ENCODE data around the gene UPK1B.

The UPK1B gene

DNA sequence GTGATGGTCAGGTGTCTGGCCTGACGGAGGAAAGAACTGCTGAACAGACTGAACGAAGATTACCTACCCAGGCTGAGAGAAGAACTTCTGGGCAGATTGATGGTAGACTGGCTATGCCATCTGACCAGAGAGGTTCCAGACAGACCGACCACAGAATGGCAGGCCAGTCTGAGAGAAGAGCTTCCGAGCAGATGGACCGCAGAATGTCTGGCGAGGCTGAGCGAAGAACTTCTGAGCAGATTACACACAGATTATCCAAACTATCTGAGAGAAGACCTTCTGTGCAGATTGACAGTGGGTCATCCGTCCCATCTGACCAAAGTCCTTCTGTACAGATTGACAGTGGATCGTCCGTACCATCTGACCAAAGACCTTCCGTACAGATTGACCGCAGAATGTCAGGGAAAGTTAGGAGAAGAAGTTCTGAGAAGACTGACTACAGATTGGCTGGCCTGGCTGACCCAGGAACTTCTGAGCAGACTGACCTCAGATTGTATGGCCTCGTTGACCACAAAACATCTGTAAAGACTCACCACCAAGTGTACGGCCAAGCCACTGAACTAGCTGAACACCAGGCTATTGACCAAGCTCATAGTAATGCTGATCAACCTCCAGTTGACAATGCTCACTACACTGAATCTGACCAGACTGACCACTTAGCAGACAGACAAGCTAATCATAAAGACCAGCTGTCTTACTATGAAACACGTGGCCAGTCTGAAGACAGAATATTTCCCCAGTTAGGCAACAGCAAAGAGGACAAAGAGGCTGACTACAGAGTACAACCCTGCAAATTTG lies 26.6 kb upstream of the UPK1B start:
- TF ChIP-seq CTCF (IDR thresholded peaks at IDR 0.05) (no peak), ZFX (IDR thresholded peaks at IDR 0.05; ENCODE audit: borderline replicate concordance) (no peak)

DNA sequence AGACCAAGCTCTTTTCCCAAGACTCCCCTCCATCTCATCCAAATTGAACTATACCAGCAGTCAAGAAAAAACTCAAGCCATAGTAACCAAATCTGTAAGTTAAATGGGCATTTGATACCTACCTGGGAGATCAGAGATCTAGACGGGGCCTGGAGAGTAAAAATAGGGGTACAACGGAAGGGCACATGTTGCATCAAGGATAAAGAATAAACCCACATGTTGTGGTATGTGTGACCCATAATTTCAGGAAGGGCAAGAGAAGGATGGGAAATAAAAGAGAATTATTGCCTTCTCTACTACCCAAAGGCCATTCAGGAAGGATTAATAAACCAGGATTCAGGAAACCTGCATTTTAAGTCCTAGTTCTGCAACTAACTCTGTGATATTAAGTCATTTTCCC lies 25.9 kb upstream of the UPK1B start:
- H3K27ac ChIP-seq, result no peak overlapping the region
- TF ChIP-seq CTCF (IDR thresholded peaks at IDR 0.05) (no peak), ZFX (IDR thresholded peaks at IDR 0.05; ENCODE audit: borderline replicate concordance) (no peak)

More for the DNA sequence above, 26.6 kb upstream of the UPK1B start:
- H3K27ac ChIP-seq, result no peak overlapping the region

DNA sequence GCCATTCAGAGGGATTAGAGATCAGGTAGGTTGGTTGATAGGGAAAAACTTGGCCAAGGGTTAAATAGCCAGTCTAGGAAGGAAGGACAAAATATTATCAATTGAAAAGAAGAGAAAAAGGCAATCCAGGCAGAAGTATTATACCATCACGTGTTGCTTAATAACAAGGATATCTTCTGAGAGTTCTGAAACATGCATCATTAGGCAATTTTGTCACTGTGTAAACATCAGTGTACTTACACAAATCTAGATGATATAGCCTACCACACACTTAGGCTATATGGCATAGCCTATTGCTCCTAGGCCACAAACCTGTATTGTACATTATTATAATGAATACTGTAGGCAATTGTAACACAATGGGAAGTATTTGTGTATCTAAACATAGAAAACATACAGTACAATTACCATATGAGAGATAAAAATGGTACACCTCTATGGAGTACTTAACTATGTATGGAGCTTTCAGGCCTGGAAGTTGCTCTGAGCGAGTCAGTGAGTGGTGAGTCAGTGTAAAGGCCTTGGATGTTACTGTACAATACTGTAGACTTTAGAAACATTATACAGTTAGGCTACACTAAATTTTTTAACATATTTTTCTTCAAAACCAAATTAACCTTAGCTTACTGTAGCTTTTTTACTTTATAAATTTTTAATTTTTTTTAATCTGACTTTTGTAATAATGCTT lies 24.8 kb upstream of the UPK1B start:
- no peak overlapping the region for H3K27ac ChIP-seq
- TF ChIP-seq ZFX (IDR thresholded peaks at IDR 0.05; ENCODE audit: borderline replicate concordance), result no peak
- TF ChIP-seq CTCF (IDR thresholded peaks at IDR 0.05), result no peak

- TF ChIP-seq CTCF (IDR thresholded peaks at IDR 0.05) (no peak), ZFX (IDR thresholded peaks at IDR 0.05; ENCODE audit: borderline replicate concordance) (no peak)
- H3K27ac ChIP-seq, result no peak overlapping the region
Observed at GRCh38 chr3:119149484-119149883, 23.9 kb upstream of the UPK1B start.

- TF ChIP-seq ZFX (IDR thresholded peaks at IDR 0.05; ENCODE audit: borderline replicate concordance), result no peak
- no peak for TF ChIP-seq CTCF (IDR thresholded peaks at IDR 0.05)
- no peak overlapping the region for H3K27ac ChIP-seq
Observed at GRCh38 chr3:119156868-119157267, 16.5 kb upstream of the UPK1B start.

DNA sequence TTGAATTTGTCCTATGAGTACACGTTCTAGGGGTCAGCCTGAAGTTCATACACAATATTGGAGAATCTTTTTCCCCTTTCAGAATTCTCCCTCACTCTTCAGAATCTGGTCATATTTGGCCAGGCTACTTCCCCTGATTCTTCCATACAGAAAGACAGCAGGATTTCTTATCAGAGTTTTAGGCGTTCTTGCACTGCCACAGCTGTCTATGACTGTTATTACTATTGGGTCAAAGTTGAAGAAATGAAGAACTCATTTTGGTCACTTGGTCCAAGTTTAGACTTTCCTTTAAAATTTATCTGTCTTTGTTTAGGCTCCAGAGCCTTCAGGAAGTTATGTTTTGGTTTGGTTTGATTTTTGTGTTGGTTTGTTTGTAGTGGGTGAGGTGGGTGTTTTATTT lies 15.4 kb upstream of the UPK1B start:
- H3K27ac ChIP-seq, result no peak overlapping the region
- TF ChIP-seq ZFX (IDR thresholded peaks at IDR 0.05; ENCODE audit: borderline replicate concordance) (no peak), CTCF (IDR thresholded peaks at IDR 0.05) (no peak)

DNA sequence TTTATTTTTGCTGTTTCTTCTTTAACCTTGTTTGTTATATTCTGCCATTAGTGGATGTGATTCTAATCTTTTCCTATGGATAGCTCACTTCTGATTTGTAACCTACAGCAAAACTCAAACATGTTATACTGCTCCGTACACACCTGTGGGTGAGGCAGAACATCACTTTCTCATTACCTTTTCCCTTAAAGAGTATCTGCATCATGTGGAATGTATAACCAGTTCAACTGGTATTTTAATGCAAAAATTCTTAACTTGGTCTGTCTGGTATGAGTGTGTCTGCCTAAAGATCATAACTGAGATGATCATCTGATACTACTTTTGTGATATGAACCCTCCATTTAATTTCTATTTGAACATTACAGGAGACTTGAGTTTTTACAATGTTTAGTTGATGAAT lies 13.0 kb upstream of the UPK1B start:
- no peak for TF ChIP-seq ZFX (IDR thresholded peaks at IDR 0.05; ENCODE audit: borderline replicate concordance)
- TF ChIP-seq CTCF (IDR thresholded peaks at IDR 0.05), result no peak

More for the DNA sequence above, 13.0 kb upstream of the UPK1B start:
- H3K27ac ChIP-seq, result no peak overlapping the region
